Measurements from ENCODE around the gene KATNB1.
A peak's percentile ranks its signal among the peaks of the same experiment; 100 is the strongest.

Gene KATNB1

DNA sequence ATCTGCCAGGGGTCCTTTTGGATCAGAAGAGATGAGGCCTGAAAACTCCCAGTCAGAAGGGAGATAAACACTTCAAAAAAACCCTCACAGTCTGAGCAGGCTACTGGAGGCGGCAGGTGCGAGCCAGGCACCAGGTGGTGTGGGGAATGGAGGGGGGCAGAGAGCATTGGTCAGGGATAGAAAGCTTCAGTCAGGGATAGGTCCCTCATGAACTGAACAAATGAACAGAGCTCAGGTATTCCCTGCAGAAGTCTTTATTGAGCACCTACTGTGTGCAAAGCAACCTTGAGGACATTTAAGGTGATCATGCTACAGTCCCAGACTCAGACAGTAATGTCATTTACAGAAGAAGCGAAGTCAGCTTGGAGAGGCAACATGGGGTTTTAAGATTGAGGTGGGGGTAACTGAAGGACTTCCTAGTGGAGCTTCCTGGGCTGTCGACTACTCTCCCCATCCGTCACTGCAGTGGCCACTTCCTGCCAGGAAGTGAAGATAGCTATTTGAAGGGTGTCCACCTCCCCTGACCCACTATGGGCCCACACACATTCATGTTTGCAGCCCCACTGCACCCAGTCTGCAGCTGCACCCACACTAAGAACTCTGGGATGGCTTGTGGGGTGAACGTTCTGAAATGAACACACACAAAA, 63.5 kb downstream of the KATNB1 start:
- DNase-seq: no peak

DNA sequence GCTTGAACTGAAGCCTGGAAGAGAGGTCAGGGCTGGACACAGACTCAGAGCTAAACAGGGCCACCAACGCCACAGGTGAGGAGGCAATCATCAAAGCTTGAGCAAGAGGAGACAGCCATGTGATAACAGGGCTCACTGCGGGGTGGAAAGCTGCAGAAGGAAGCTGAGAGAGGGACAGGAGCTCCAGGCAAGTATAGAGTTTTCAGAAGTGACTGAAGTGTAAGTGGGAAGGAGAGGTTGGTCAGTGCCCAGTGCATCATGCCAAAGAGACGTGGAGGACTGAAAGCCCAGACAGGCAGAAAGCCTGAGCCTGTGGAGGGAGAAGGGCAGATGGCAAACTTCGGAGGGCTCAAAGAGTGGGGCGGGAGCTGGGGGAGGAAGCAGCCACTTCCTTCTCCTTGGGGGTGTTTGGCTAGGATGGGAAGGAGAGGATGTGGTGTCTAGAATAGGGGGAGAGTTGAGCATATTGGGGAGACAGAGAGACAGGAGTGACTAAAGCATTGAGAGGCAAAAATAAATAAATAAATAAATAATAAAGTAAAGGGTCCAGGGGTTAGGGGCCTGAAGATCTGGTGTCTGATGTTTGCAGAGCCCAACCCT, 64.1 kb downstream of the KATNB1 start:
- DNase-seq: peak; percentile 30

DNA sequence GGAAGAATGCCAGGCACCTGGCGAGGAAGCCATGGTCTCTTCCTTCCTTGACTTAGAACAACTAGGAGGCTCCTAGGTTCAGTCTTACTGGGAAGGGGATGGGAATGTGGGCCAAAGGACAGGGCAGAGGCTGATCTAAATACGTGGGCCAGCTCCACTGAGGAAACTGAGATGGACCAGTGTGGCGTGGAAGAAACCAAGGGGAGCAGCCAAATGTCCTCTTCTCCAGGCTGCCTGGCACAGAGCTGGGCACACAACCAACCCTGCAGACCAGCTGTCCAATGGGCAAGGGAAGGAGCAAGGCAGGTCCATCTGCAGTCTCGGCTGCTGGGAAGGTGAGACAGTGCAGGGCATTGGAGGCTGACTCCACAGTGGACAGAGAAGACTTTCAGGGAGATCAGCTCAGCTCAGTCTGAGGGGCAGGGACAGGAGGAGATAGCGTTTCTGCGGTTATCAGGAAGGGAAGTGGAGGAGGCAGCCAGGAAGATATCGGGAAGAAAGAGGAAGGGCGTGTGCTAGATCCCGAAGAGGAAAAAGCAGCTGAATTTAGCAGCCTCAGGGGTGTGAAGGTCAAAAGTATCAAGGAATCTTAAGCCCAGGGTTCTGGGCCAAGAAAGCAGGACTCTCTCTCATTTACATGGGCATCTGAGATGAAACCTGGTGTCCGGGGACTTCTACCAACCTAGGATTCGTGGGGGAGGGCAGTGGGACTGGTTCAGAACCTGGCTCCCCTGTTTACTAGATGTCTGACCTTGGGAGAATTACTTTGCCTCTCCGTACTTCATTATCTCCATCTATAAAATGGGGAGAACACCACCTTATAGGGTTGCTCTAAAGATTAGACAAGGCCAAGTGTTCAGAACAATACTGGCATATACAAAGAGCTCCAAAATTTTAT, 64.9 kb downstream of the KATNB1 start:
- peak; percentile 32 for DNase-seq

- DNase-seq: peak; percentile 40
Observed at GRCh38 chr16:57801098-57801808, 65.7 kb downstream of the KATNB1 start.

- DNase-seq: no peak
Observed at GRCh38 chr16:57801809-57802340, 66.3 kb downstream of the KATNB1 start.

DNA sequence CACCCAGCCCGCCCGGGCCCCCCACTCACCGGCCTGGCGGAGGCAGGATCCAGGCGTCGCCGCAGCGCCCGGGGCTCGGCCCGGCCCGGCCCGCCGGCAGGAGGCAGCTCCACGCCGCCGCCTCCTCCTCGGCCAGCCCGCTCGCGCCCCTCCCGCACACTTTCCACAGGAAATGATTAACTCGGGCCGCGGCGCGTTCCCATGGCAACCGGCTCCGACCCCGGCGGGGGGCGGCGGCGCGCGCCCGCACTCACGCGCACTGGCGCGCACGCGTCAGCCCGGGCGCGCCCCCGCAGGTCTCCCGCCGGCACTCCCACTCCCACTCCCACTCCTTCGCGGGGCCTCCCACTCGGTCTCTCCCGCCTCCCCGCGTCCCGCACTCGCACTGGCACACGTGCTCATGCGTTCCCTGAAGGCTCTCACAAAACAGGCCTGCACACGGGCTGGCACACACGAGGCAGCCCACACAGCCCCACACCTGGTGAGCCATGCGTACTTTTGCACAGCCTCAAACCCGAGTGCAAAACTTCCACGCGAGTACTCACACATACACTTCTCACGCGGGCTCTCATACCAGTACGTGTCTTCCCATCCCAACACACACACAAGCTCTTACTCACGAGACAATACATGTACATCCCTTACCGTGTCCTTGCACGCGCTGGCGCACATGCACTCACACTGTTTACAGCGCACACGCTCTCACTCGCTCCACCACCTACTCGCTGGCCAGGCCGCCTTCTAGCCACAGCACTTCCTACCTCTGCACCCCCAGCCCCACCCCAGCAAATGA, 67.0 kb downstream of the KATNB1 start, which contains the start of gene KIFC3:
KIFC3 (minus strand) TSS at position 151 of the 793 bp plus-strand sequence. CDS start 4,248 bp downstream, outside the sequence.
- peak; percentile 70 for DNase-seq

GRCh38 chr16:57803134-57803990, 67.8 kb downstream of the KATNB1 start:
- DNase-seq: no peak

DNA sequence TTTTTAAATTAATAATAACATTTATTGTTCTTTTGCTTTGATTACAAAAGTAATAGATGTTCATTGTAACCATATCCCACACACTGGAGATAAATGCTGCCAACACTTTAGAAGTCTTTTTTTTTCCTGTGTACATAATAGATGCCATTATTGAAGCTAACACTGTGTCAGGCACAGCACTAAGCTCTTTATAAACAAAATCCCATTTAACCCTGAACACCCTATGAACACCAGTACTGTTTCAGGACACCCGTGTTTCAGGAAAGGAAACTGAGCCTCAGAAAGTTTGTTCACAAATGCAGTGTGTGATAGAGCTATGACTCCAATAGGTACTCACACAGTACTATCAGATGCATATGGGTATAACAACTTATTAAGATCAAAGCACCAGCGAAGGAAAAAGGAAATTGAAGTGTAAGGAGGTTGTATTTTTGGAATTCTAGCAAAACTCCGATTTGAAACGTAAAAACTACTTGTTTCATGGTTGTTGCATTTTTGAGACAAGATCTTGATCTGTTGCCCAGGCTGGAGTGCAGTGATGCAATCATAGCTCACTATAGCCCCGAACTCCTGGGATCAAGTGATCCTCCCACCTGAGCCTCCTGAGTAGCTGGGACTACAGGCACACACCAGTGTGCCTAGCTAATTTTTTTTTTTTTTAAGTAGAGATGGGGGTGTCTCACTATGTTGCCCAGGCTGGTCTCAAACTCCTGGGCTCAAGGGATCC, 68.7 kb downstream of the KATNB1 start:
- DNase-seq: no peak

DNA sequence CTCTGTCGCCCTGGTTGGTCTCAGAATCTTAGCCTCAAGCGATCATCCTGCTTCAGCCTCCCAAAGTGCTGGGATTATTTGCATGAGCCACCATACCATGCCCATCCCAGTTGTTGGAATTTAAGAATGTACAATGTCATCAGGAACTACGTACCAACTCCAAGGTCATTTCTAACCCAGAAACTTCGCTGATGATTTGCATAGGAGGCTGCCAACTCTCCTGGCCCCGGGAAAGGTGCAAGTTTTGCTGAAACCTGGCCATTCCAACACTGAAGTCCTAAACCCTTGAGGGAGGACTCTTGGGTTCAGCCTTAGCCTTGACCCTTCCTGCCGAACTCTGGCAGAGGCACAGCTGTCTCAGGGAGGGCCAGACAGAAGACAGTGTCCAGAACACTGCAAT, 69.6 kb downstream of the KATNB1 start:
- DNase-seq: no peak

All from hematopoietic multipotent progenitor cell treated with erythropoietin and hydrocortisone succinate and interleukin-3 and kit ligand, for 6 days (in vitro differentiated cells).